WERI-Rb-1 (cell line): ENCODE data around the gene CDH23.
A peak's percentile ranks its signal among the peaks of the same experiment; 100 is the strongest.

Experiments used
- DNase-seq: peaks from one replicate; pipeline ENCODE4 v3.0.0-alpha.2; 2020
- H3K27ac ChIP-seq: fragments of 250-450 bp; sonication (Bioruptor Pico); 2 replicates; pipeline ENCODE4 v1.5.1; 2020; ENCODE audit warnings: mild to moderate bottlenecking, moderate library complexity
- H3K27me3 ChIP-seq: fragments of 250-450 bp; sonication (Bioruptor Pico); 2 replicates; pipeline ENCODE4 v1.5.1; 2021; ENCODE audit warnings: mild to moderate bottlenecking, low read depth, moderate library complexity; ENCODE audit not compliant: insufficient read depth, severe bottlenecking
- H3K36me3 ChIP-seq: fragments of 250-450 bp; sonication (Bioruptor Pico); 2 replicates; pipeline ENCODE4 v1.5.1; 2020; ENCODE audit warnings: mild to moderate bottlenecking, moderate library complexity
- H3K4me3 ChIP-seq: 2 replicates; pipeline ENCODE4 v1.5.1; 2011; ENCODE audit warnings: low read depth, mild to moderate bottlenecking, control low read depth, low read length
- H3K9me3 ChIP-seq: fragments of 250-450 bp; sonication (Bioruptor Pico); 2 replicates; pipeline ENCODE4 v1.5.1; 2021; ENCODE audit warnings: mild to moderate bottlenecking, moderate library complexity; ENCODE audit not compliant: severe bottlenecking
- TF ChIP-seq, protein P1 (sequence below): IDR thresholded peaks from 2 replicates; pipeline ENCODE4 v1.5.1; 2011; ENCODE audit warnings: low read depth, mild to moderate bottlenecking, control low read depth, inconsistent platforms, low read length

Gene CDH23

DNA sequence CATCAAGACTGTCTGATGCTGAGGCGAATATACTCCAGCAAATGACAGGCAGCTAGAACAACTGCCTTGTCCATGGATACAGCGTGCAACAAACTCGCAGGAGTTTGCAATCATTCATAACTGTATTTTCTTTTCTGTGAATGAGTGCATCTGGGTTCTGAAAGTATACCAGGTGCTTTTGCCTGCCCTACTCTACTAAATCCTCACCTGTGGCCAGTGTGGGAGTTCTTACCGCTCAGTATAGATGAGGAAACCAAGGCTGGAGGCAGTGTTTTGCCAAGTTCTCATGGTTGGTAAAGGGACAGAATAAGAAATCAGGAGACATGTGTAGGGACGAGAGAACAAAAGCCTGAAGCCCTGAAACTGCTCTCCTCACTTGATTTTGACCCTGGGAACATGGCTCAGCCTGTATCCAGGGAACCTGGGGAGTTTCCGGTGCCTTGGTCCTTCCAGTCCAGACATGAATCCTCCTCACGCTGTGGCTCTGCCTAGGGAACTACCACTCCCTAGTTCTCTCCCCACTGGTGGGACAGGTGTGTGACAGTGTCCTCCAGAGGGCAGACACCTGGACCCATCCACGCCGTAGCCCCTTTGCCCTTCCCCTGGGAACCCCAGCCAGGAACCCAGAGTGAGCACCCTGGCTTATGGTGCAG lies 142.0 kb downstream of the CDH23 start:
- Histone ChIP-seq H3K27me3 (no peaks in the 10 kb centered on the region), H3K9me3 (no peaks in the 10 kb centered on the region), H3K4me3 (no peak overlapping the region), H3K36me3 (peaks cover 59% of the 10 kb centered on the region), H3K27ac (no peak overlapping the region)
- DNase-seq = no peak
- TF ChIP-seq, protein P1, sequence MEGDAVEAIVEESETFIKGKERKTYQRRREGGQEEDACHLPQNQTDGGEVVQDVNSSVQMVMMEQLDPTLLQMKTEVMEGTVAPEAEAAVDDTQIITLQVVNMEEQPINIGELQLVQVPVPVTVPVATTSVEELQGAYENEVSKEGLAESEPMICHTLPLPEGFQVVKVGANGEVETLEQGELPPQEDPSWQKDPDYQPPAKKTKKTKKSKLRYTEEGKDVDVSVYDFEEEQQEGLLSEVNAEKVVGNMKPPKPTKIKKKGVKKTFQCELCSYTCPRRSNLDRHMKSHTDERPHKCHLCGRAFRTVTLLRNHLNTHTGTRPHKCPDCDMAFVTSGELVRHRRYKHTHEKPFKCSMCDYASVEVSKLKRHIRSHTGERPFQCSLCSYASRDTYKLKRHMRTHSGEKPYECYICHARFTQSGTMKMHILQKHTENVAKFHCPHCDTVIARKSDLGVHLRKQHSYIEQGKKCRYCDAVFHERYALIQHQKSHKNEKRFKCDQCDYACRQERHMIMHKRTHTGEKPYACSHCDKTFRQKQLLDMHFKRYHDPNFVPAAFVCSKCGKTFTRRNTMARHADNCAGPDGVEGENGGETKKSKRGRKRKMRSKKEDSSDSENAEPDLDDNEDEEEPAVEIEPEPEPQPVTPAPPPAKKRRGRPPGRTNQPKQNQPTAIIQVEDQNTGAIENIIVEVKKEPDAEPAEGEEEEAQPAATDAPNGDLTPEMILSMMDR = no peak

DNA sequence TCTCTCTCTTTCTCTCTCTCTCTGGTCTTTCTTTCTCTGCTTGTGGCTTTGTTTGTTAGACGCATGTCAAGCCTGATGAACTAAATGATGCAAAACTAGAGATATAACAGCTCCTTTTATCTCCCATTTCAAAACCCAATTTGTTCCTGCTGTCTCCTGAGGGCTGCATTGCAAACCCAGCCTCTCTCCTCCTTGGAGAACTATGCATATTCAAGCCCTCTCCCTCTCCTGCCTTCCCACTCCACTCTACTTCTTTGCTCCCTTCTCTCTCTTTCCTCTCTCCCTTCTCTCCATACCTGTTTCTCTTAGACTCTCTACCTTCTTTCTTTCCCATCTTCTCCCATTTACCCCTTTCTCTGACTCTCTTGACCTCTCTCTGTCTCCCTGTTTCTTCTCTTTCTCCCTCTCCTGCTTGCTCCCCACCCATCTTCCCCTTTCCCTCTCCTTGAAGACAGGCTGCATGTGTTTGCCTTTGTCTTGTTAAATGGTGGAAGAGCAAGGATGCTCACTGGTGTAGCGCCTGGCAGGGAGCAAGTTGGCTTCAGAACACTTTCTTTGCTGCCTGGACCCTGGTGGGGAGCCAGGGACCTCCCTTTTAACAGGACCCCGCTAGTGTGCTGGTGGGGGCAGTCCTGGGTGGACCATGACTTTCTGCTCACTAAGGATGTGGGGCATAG lies 142.9 kb downstream of the CDH23 start:
- Histone ChIP-seq H3K4me3 (no peak overlapping the region), H3K36me3 (peaks cover 57% of the 10 kb centered on the region), H3K27ac (no peak overlapping the region; the same call in 1 of the 2 replicates), H3K27me3 (no peaks in the 10 kb centered on the region), H3K9me3 (no peaks in the 10 kb centered on the region)
- DNase-seq = no peak
- TF ChIP-seq, protein P1 = no peak

DNA sequence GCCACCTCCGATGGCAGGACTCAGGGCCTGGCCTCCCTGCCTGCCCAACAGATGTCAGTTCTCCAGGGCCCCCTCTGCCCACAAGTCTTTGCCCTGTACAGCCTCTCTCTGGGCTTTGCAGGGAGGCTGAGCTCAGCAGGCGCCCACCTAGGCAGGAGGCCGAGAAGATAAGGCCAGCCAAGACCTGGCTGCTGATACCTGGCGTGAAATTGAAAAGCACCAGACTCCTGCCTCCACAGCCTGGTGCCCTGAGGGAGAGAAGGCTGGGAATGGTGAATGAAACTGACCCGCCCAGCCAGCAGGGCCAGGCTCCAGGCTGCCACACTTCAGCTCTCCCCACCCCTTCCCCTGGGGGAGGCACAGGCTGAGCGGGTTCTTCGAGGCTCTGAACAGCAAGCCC lies 145.8 kb downstream of the CDH23 start:
- TF ChIP-seq, protein P1 = no peak
- H3K27ac ChIP-seq = peak overlapping the region; percentile 59
- H3K36me3 ChIP-seq = peaks cover 46% of the 10 kb centered on the region
- DNase-seq = no peak
- H3K27me3 ChIP-seq = no peaks in the 10 kb centered on the region
- H3K9me3 ChIP-seq = no peaks in the 10 kb centered on the region
- no peak overlapping the region for H3K4me3 ChIP-seq

DNA sequence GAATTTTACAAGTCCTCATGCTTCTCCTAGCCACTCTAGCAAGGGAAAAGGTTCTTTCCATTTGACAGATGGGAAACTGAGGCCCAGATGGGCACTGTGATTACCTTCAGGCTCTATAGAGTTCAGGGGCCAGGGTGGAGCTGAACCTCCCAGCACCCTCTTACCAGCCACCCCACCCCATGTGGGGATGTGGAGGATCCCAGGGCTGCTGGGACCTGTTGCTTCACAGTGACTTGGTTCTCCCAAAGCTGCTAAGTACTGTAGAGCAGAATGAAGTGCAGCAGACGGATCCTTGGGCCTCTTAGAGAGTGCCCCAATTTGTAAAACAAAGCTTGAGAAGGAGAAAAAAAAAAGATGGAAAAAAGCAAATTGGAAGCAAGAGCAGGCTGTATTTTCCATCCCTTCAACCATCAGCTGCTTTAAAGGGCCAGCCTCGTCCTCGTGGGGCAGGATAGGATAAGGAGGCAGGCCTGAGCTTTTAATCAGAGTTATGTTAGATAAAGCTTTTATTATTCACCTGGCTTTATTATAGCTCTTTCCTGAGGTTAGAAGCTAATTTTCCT lies 147.0 kb downstream of the CDH23 start:
- H3K27me3 ChIP-seq = no peaks in the 10 kb centered on the region
- H3K27ac ChIP-seq = peak overlapping the region; percentile 96
- H3K36me3 ChIP-seq = peaks cover 36% of the 10 kb centered on the region
- peaks cover 4% of the 10 kb centered on the region for H3K9me3 ChIP-seq
- TF ChIP-seq, protein P1 = no peak
- no peak overlapping the region for H3K4me3 ChIP-seq
- no peak for DNase-seq

DNA sequence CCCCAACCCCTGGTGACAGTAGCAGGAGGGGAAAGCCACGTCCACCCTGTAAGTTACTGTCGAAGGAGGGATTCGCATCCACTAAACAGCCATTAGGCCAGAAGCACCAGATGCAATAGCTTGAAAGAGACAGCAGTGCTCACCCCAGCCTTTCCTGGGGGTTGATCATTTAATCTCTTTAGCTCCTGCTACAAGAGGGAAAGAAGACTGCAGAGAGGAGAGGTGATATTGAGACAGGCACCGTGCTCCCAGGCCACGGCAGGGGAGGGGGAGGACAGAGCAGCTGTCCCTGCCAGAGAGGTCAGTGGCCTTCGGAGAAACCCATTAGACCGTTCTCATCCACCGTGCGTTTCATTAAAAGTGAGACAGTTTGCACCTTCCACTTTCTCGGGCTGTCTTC lies 148.3 kb downstream of the CDH23 start:
- Histone ChIP-seq H3K36me3 (peaks cover 45% of the 10 kb centered on the region), H3K27ac (peak overlapping the region; percentile 96)
- TF ChIP-seq, protein P1 = no peak

More for the DNA sequence above, 148.3 kb downstream of the CDH23 start:
- no peak overlapping the region for H3K4me3 ChIP-seq
- peak; percentile 89 for DNase-seq
- peaks cover 7% of the 10 kb centered on the region for H3K9me3 ChIP-seq
- H3K27me3 ChIP-seq = no peaks in the 10 kb centered on the region
